Hepatocyte (in vitro differentiated cells): ENCODE results near the gene GRXCR2.
"Not testable (repeated sequence)": the region's sequence is repeated elsewhere in the genome, so short reads cannot be mapped to it uniquely, and the experiment has no call there.

Experiments used
- EZH2 ChIP-seq: fragments of 200-600 bp; sonication (generic); IDR thresholded peaks from 2 replicates; pipeline ENCODE4 v1.6.1; 2016; ENCODE audit warnings: antibody characterized with exemption, mild to moderate bottlenecking, borderline replicate concordance
- TF ChIP-seq, protein P1 (sequence below): fragments of 200-600 bp; sonication (generic); IDR thresholded peaks from 2 replicates; pipeline ENCODE4 v1.5.1; 2016; ENCODE audit warnings: antibody characterized with exemption, mild to moderate bottlenecking; ENCODE audit not compliant: poor library complexity

DNA sequence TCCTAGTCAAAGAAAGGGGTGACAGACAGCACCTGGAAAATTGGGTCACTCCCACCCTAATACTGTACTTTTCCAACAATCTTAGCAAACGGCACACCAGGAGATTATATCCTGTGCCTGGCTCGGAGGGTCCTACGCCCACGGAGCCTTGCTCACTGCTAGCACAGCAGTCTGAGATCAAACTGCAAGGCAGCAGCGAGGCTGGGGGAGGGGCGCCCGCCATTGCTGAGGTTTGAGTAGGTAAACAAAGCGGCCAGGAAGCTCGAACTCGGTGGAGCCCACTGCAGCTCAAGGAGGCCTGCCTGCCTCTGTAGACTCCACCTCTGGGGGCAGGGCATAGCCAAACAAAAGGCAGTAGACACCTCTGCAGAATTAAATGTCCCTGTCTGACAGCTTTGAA is 18.6 kb upstream of the GRXCR2 start:
- not testable (repeated sequence) for TF ChIP-seq EZH2
- TF ChIP-seq, protein P1, sequence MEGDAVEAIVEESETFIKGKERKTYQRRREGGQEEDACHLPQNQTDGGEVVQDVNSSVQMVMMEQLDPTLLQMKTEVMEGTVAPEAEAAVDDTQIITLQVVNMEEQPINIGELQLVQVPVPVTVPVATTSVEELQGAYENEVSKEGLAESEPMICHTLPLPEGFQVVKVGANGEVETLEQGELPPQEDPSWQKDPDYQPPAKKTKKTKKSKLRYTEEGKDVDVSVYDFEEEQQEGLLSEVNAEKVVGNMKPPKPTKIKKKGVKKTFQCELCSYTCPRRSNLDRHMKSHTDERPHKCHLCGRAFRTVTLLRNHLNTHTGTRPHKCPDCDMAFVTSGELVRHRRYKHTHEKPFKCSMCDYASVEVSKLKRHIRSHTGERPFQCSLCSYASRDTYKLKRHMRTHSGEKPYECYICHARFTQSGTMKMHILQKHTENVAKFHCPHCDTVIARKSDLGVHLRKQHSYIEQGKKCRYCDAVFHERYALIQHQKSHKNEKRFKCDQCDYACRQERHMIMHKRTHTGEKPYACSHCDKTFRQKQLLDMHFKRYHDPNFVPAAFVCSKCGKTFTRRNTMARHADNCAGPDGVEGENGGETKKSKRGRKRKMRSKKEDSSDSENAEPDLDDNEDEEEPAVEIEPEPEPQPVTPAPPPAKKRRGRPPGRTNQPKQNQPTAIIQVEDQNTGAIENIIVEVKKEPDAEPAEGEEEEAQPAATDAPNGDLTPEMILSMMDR: not testable (repeated sequence)
